ENCODE results near the gene PLCL1. TPM values are rescaled to one million over a fixed set of nuclear protein-coding genes. Genes with fewer than 3 reads are reported as not detected.

Gene PLCL1
- total and polyA plus RNA-seq, 8 donors = 0.93 to 28.7 (median 3.1) TPM

GRCh38 chr2:197852108-197852507 is 47.7 kb downstream of the PLCL1 start:
- H3K9me3 ChIP-seq = no peaks in the 10 kb centered on the region
- no peak for DNase-seq
- peaks cover 0 to 8% (median 6%) of the 10 kb centered on the region in 4 donors for H3K4me1 ChIP-seq
- H3K36me3 ChIP-seq = no peaks in the 10 kb centered on the region
- no peak overlapping the region for H3K4me3 ChIP-seq
- 48 to 63% (median 56%) methylated on average over 2 of the region's 2 CpGs for WGBS, 5 donors
- no peak overlapping the region for H3K27ac ChIP-seq
- TF ChIP-seq EP300 (IDR thresholded peaks at IDR 0.05) = no peak
- no peak for TF ChIP-seq CTCF (IDR thresholded peaks at IDR 0.05)
- no peak for TF ChIP-seq POLR2AphosphoS5 (IDR thresholded peaks at IDR 0.05)
- TF ChIP-seq POLR2A (IDR thresholded peaks at IDR 0.05) = no peak
- intact Hi-C loops (cut with DNase I; ENCODE audit: low total_unique reads) = no loop called here
- H3K27me3 ChIP-seq = no peaks in the 10 kb centered on the region

- TF ChIP-seq EP300 (IDR thresholded peaks at IDR 0.05) (no peak), POLR2A (IDR thresholded peaks at IDR 0.05) (no peak), CTCF (IDR thresholded peaks at IDR 0.05) (no peak), POLR2AphosphoS5 (IDR thresholded peaks at IDR 0.05) (no peak)
- intact Hi-C loops (cut with DNase I; ENCODE audit: low total_unique reads) = no loop called here
- Histone ChIP-seq H3K4me1 (peaks cover 0 to 14% (median 7%) of the 10 kb centered on the region in 4 donors), H3K27me3 (no peaks in the 10 kb centered on the region), H3K4me3 (no peak overlapping the region), H3K27ac (no peak overlapping the region), H3K9me3 (peaks cover 0 to 5% (median under 1%) of the 10 kb centered on the region in 4 donors), H3K36me3 (no peaks in the 10 kb centered on the region)
- WGBS, 5 donors = 25 to 42% (median 36%) methylated on average over 1 of the region's 1 CpG
- DNase-seq = no peak
Observed at GRCh38 chr2:197853549-197853948, 49.2 kb downstream of the PLCL1 start.

GRCh38 chr2:197857476-197858107 is 53.2 kb downstream of the PLCL1 start:
- intact Hi-C loops (cut with DNase I; ENCODE audit: low total_unique reads) = no loop called here
- TF ChIP-seq CTCF (IDR thresholded peaks at IDR 0.05) = no peak
- TF ChIP-seq EP300 (IDR thresholded peaks at IDR 0.05) = no peak
- TF ChIP-seq POLR2AphosphoS5 (IDR thresholded peaks at IDR 0.05) = no peak
- TF ChIP-seq POLR2A (IDR thresholded peaks at IDR 0.05) = no peak
- no peak for DNase-seq
- Histone ChIP-seq H3K27me3 (no peaks in the 10 kb centered on the region), H3K9me3 (peaks cover 0 to 9% (median 3%) of the 10 kb centered on the region in 4 donors), H3K4me1 (peaks cover 0 to 8% (median 0%) of the 10 kb centered on the region in 4 donors), H3K4me3 (no peak overlapping the region), H3K27ac (no peak overlapping the region), H3K36me3 (no peaks in the 10 kb centered on the region)
- WGBS, 5 donors = 81 to 100% (median 96%) methylated on average over 1 of the region's 1 CpG

GRCh38 chr2:197858607-197859140 is 54.3 kb downstream of the PLCL1 start:
- no peak overlapping the region for H3K4me3 ChIP-seq
- no peaks in the 10 kb centered on the region for H3K27me3 ChIP-seq
- H3K27ac ChIP-seq = no peak overlapping the region
- no peaks in the 10 kb centered on the region for H3K36me3 ChIP-seq
- intact Hi-C loops (cut with DNase I; ENCODE audit: low total_unique reads) = no loop called here
- no peak for DNase-seq
- peaks cover 0 to 8% (median 0%) of the 10 kb centered on the region in 4 donors for H3K4me1 ChIP-seq
- peaks cover 0 to 9% (median 3%) of the 10 kb centered on the region in 4 donors for H3K9me3 ChIP-seq
- WGBS, 5 donors = 65 to 79% (median 75%) methylated on average over 3 of the region's 3 CpGs
- no peak for TF ChIP-seq POLR2A (IDR thresholded peaks at IDR 0.05)
- TF ChIP-seq CTCF (IDR thresholded peaks at IDR 0.05) = no peak
- TF ChIP-seq POLR2AphosphoS5 (IDR thresholded peaks at IDR 0.05) = no peak
- TF ChIP-seq EP300 (IDR thresholded peaks at IDR 0.05) = no peak
